Right lobe of liver (tissue), 6 donors: Measurements from ENCODE around the gene RBM15B. TPM values are rescaled to one million over a fixed set of nuclear protein-coding genes. Genes with fewer than 3 reads are reported as not detected.

Source experiments
- ATAC-seq, 4 donors: fragments of 200-7000 bp; cut with Tn5 transposase; one replicate each; pipeline ENCODE4 v1.9.1; 2020; ENCODE audit warnings: mild to moderate bottlenecking in 4 of 4, moderate library complexity in 4 of 4
- DNase-seq, 3 donors: peaks; one replicate each; pipeline ENCODE4 v3.0.0-alpha.2; 2020
- H3K27ac ChIP-seq, 3 donors: fragments of 200-600 bp; one replicate each; pipeline ENCODE4 v1.8.0; 2022
- H3K27me3 ChIP-seq, 2 donors: fragments of 200-600 bp; one replicate each; pipeline ENCODE4 v1.8.0; 2022
- H3K36me3 ChIP-seq, 4 donors: fragments of 200-600 bp; sonication (generic) in 1 of 4; one replicate each; pipeline versions ENCODE4 v1.5.1 to v1.8.0; 2017 to 2022; ENCODE audit warnings: control low read depth in 1 of 4
- H3K4me1 ChIP-seq, 4 donors: fragments of 200-600 bp; sonication (generic) in 1 of 4; one replicate each; pipeline versions ENCODE4 v1.5.1 to v1.8.0; 2017 to 2022; ENCODE audit warnings: control low read depth in 1 of 4
- H3K4me3 ChIP-seq, 3 donors: fragments of 200-600 bp; one replicate each; pipeline ENCODE4 v1.8.0; 2022
- H3K9me3 ChIP-seq, 4 donors: fragments of 200-600 bp; sonication (generic) in 1 of 4; one replicate each; pipeline versions ENCODE4 v1.5.1 to v1.8.0; 2017 to 2022; ENCODE audit warnings: control low read depth in 1 of 4
- POLR2A ChIP-seq: fragments of 450-650 bp; IDR thresholded peaks from one replicate; pipeline ENCODE4 v1.6.1; 2017; ENCODE audit warnings: antibody characterized with exemption, mild to moderate bottlenecking
- WGBS: methylation state at CpG from one replicate; pipeline ENCODE4 v1.1.6; 2018; ENCODE audit warnings: low coverage, low lambda C conversion rate; ENCODE audit not compliant: insufficient coverage; ENCODE audit errors: missing lambda C conversion rate; 5-methylcytosine and 5-hydroxymethylcytosine counted together
- intact Hi-C, 2 donors: fragments of 100-400 bp; cut with DNase I; formaldehyde crosslinking; loops; one replicate each; pipeline versions ENCODE4 v1.11.2 to v1.14.1; 2022
- total RNA-seq, 6 experiments: library from RNA; depleted of rRNA in 2 of 6; stranded (reverse); fragments of >200 nt in 2 of 6; fragmentation: NEBNext Ultra II Directional in 3 of 6; extraction: Animal tissue kit (Norgen Biotek cat#: 25700) in 3 of 6; gene quantifications; one replicate each; pipeline versions ENCODE4 v1.1.0 to v1.2.4, GENCODE V29; 2016 to 2023
- TF ChIP-seq, protein P1 (sequence below), 4 donors: fragments of 200-600 bp in 3 of 4; fragments of 450-650 bp in 1 of 4; IDR thresholded peaks; one replicate each; pipeline versions ENCODE4 v1.5.1 to v1.8.0; 2016 to 2022; ENCODE audit warnings: antibody characterized with exemption in 4 of 4, mild to moderate bottlenecking in 2 of 4
- donor health status: DM: no; HTN: yes; CAD: no.
- donor health status: DM: no; HTN: no; CAD: no.
- donor health status: DM: no; HTN: no; CAD: no.
- donor health status: DM: no; HTN: yes; CAD: no.
- donor health status: DM: no; HTN: yes; CAD: no.

Gene RBM15B
- total RNA-seq, 6 experiments from 2014 or later: 7.1 to 14.1 (median 9.4) TPM

DNA sequence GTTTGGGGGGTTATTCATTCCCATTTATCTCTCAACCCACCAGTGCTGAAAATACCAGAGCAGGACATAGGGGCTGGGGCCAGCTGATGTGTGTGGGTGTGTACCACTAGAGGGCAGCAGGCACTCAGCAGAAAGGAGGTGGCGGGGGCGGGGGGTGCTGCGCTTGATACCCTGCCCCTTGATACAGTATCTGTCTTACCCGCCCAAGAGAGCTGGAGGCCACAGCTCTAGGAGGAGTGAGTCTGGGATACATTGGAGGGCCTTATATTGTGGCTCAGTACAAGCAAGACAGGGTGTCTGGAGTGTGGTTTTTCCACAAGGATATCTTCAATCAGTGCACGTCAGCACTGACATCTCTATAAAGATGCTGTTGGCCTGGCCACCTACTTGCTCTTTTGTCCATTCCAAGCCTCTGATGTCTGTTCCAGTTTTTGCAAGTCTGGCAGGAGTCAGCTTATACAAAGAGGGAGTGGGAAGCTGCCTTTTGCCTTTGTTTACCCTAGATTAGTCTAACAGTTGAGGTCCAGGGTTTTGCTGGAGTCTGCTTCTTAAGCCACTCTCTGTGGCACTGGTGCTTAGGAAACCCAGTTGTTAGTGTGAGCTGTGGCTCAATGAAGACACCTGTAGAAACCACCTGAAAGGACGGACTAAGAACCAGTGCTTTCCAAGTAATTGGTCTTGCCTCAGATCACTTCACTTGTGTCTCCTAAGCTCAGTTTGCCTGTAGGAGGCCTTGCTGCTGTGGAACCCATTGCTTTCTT, 1.5 kb upstream of the RBM15B start:
- Histone ChIP-seq H3K4me1 (peaks cover 0 to 60% (median 23%) of the 10 kb centered on the region in 4 donors), H3K36me3 (peaks cover 0 to 34% (median 17%) of the 10 kb centered on the region in 4 donors), H3K9me3 (no peaks in the 10 kb centered on the region), H3K27ac (no peak overlapping the region), H3K27me3 (no peaks in the 10 kb centered on the region), H3K4me3 (no peak overlapping the region)
- no peak for ATAC-seq
- WGBS: 44% methylated on average over 6 of the region's 6 CpGs
- intact Hi-C loops: loop anchor here (10.0 kb wide), 2 partner anchors 105 to 115 kb away; partner anchors contain the start of gene DCAF1 (in 1 of the 2)
- peak; percentile 39 to 64 (median 63) for DNase-seq
- TF ChIP-seq POLR2A: no peak
- TF ChIP-seq, protein P1, sequence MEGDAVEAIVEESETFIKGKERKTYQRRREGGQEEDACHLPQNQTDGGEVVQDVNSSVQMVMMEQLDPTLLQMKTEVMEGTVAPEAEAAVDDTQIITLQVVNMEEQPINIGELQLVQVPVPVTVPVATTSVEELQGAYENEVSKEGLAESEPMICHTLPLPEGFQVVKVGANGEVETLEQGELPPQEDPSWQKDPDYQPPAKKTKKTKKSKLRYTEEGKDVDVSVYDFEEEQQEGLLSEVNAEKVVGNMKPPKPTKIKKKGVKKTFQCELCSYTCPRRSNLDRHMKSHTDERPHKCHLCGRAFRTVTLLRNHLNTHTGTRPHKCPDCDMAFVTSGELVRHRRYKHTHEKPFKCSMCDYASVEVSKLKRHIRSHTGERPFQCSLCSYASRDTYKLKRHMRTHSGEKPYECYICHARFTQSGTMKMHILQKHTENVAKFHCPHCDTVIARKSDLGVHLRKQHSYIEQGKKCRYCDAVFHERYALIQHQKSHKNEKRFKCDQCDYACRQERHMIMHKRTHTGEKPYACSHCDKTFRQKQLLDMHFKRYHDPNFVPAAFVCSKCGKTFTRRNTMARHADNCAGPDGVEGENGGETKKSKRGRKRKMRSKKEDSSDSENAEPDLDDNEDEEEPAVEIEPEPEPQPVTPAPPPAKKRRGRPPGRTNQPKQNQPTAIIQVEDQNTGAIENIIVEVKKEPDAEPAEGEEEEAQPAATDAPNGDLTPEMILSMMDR (IDR thresholded peaks at IDR 0.05): peak; percentile 45 to 69 (median 62)

GRCh38 chr3:51390246-51391074, 625 bp upstream of the RBM15B start:
- Histone ChIP-seq H3K4me1 (peaks cover 0 to 60% (median 23%) of the 10 kb centered on the region in 4 donors), H3K27ac (peak overlapping the region in 1 of 3 donors; percentile 30), H3K27me3 (no peaks in the 10 kb centered on the region), H3K4me3 (peak overlapping the region; percentile 21 to 82 (median 77)), H3K9me3 (no peaks in the 10 kb centered on the region), H3K36me3 (peaks cover 0 to 34% (median 19%) of the 10 kb centered on the region in 4 donors)
- TF ChIP-seq POLR2A: no peak
- TF ChIP-seq, protein P1 (IDR thresholded peaks at IDR 0.05): no peak
- no peak for ATAC-seq
- no peak for DNase-seq
- 65% methylated on average over 11 of the region's 29 CpGs for WGBS
- intact Hi-C loops: loop anchor here (10.0 kb wide), 2 partner anchors 104 to 114 kb away; partner anchors contain the start of gene DCAF1 (in 1 of the 2)

- H3K9me3 ChIP-seq: no peaks in the 10 kb centered on the region
- intact Hi-C loops: loop anchor here (10.0 kb wide), 2 partner anchors 103 to 113 kb away; partner anchors contain the start of gene DCAF1 (in 1 of the 2)
- no peak for TF ChIP-seq POLR2A
- TF ChIP-seq, protein P1 (IDR thresholded peaks at IDR 0.05): no peak
- no peaks in the 10 kb centered on the region for H3K27me3 ChIP-seq
- ATAC-seq: no peak
- peak in 2 of 3 donors; percentile 51 to 66 for DNase-seq
- peak overlapping the region; percentile 63 to 82 (median 77) for H3K4me3 ChIP-seq
- H3K4me1 ChIP-seq: peaks cover 0 to 51% (median 19%) of the 10 kb centered on the region in 4 donors
- peaks cover 0 to 44% (median 24%) of the 10 kb centered on the region in 4 donors for H3K36me3 ChIP-seq
- peak overlapping the region; percentile 36 to 78 (median 76) for H3K27ac ChIP-seq
- 0% methylated on average over 4 of the region's 115 CpGs for WGBS
Measured at GRCh38 chr3:51391566-51392354, 675 bp downstream of the RBM15B start.
